B cell (primary cell): ENCODE data around the gene CDC42BPB. TPM values are rescaled to one million over a fixed set of nuclear protein-coding genes. Genes with fewer than 3 reads are reported as not detected.

Experiments
- ATAC-seq: fragments of 200-7000 bp; cut with Tn5 transposase; one replicate; pipeline ENCODE4 v1.10.0; 2021; ENCODE audit warnings: low read depth, mild to moderate bottlenecking, moderate number of reproducible peaks, moderate library complexity
- CTCF ChIA-PET: fragments of 350-600 bp; sonication (Branson Sonifier 250); formaldehyde crosslinking; loops from one replicate; lab custom pipeline; 2021; ENCODE audit warnings: antibody characterized with exemption, inconsistent platforms; lab: Charles Lee
- POLR2A ChIA-PET: fragments of 350-600 bp; sonication (Branson Sonifier 250); formaldehyde crosslinking; loops from one replicate; lab custom pipeline; 2021; ENCODE audit warnings: antibody characterized with exemption; lab: Charles Lee
- DNase-seq: peaks from one replicate; pipeline ENCODE4 v3.0.0; 2013
- H2AFZ ChIP-seq: 2 replicates; pipeline ENCODE4 v1.6.1; 2012; ENCODE audit warnings: mild to moderate bottlenecking, low read depth, low read length; ENCODE audit not compliant: insufficient read depth, poor library complexity, severe bottlenecking
- H3K27ac ChIP-seq, 2 donors: 1 replicate in 1 of 2; 2 replicates in 1 of 2; pipeline ENCODE4 v1.5.1; 2012 to 2013; ENCODE audit warnings: low read length in 2 of 2, mild to moderate bottlenecking in 2 of 2, moderate library complexity in 1 of 2
- H3K27me3 ChIP-seq, 4 experiments: fragments of 200-600 bp in 1 of 4; sonication (generic) in 1 of 4; replicated peaks in 1 of 4; 1 replicate in 2 of 4; 2 replicates in 2 of 4; pipeline versions ENCODE4 v1.6.1 to v1.7.0; 2013 to 2016; ENCODE audit warnings: low read length in 3 of 4, mild to moderate bottlenecking in 2 of 4, mixed read lengths in 1 of 4, moderate library complexity in 1 of 4; ENCODE audit not compliant: insufficient read depth in 4 of 4, control insufficient read depth in 3 of 4; ENCODE audit errors: control extremely low read depth in 1 of 4
- H3K36me3 ChIP-seq, 2 experiments: replicated peaks in 1 of 2; 1 replicate in 1 of 2; 2 replicates in 1 of 2; pipeline versions ENCODE4 v1.6.1 to v1.7.1; 2013; ENCODE audit warnings: low read length in 1 of 2; ENCODE audit not compliant: insufficient read depth in 2 of 2, control insufficient read depth in 1 of 2; ENCODE audit errors: control extremely low read depth in 1 of 2, extremely low read depth in 1 of 2
- H3K4me1 ChIP-seq, 2 donors: fragments of 200-600 bp in 1 of 2; sonication (generic) in 1 of 2; 1 replicate in 1 of 2; 2 replicates in 1 of 2; pipeline versions ENCODE4 v1.5.1 to v1.6.1; 2013 to 2017; ENCODE audit warnings: low read length in 2 of 2; ENCODE audit not compliant: control insufficient read depth in 2 of 2, insufficient read depth in 2 of 2
- H3K4me2 ChIP-seq: replicated peaks from 2 replicates; pipeline ENCODE3; 2012; ENCODE audit warnings: mild to moderate bottlenecking, low read depth, low read length; ENCODE audit not compliant: poor library complexity, severe bottlenecking
- H3K4me3 ChIP-seq, 5 experiments: fragments of 200-600 bp in 1 of 5; sonication (generic) in 1 of 5; 1 replicate in 3 of 5; 2 replicates in 2 of 5; pipeline versions ENCODE4 v1.5.1 to v1.7.0; 2011 to 2016; ENCODE audit warnings: low read length in 4 of 5, mild to moderate bottlenecking in 4 of 5, low read depth in 2 of 5, control low read depth in 1 of 5, moderate library complexity in 1 of 5; ENCODE audit not compliant: insufficient read depth in 1 of 5; ENCODE audit errors: control extremely low read depth in 1 of 5, extremely low read depth in 1 of 5
- H3K79me2 ChIP-seq: fragments of 200-600 bp; sonication (generic); one replicate; pipeline ENCODE4 v1.6.0; 2016; ENCODE audit warnings: low read length; ENCODE audit not compliant: control insufficient read depth, insufficient read depth
- H3K9ac ChIP-seq: fragments of 200-600 bp; sonication (generic); 2 replicates; pipeline ENCODE4 v1.6.1; 2017; ENCODE audit warnings: mild to moderate bottlenecking, low read length, moderate library complexity
- H3K9me3 ChIP-seq, 3 donors: one replicate each; pipeline versions ENCODE4 v1.6.1 to v1.7.1; 2013; ENCODE audit warnings: low read length in 2 of 3; ENCODE audit not compliant: control insufficient read depth in 2 of 3, insufficient read depth in 1 of 3; ENCODE audit errors: control extremely low read depth in 1 of 3
- H4K20me1 ChIP-seq: 2 replicates; pipeline ENCODE4 v1.6.0; 2012; ENCODE audit warnings: mild to moderate bottlenecking, low read length; ENCODE audit not compliant: insufficient read depth, control insufficient read depth, poor library complexity, severe bottlenecking
- H3K27ac Mint-ChIP-seq: one replicate; pipeline ENCODE4 v1.8.0; 2021; ENCODE audit warnings: mixed read lengths
- H3K27me3 Mint-ChIP-seq: one replicate; pipeline ENCODE4 v1.8.0; 2021; ENCODE audit warnings: mixed read lengths
- H3K4me1 Mint-ChIP-seq: one replicate; pipeline ENCODE4 v1.8.0; 2021; ENCODE audit warnings: mixed read lengths
- H3K4me3 Mint-ChIP-seq: one replicate; pipeline ENCODE4 v1.8.0; 2021; ENCODE audit warnings: mixed read lengths
- H3K9me3 Mint-ChIP-seq: one replicate; pipeline ENCODE4 v1.8.0; 2022; ENCODE audit warnings: mixed read lengths; ENCODE audit not compliant: insufficient read depth
- EZH2 ChIP-seq: IDR thresholded peaks from 2 replicates; pipeline ENCODE4 v1.6.1; 2012; ENCODE audit warnings: borderline replicate concordance, low read depth, mild to moderate bottlenecking, moderate library complexity, low read length; ENCODE audit not compliant: insufficient read depth, poor library complexity, severe bottlenecking
- WGBS: methylation state at CpG from one replicate; pipeline ENCODE4 v1.1.5; 2013; ENCODE audit warnings: missing lambda C conversion rate; ENCODE audit not compliant: insufficient coverage; 5-methylcytosine and 5-hydroxymethylcytosine counted together
- intact Hi-C: fragments of 100-400 bp; cut with micrococcal nuclease; formaldehyde crosslinking; loops from one replicate; pipeline ENCODE4 v1.10.0; 2022
- polyA plus RNA-seq: library from polyadenylated mRNA; depleted of rRNA; stranded (reverse); fragments of >200 nt; gene quantifications from 2 replicates; pipeline ENCODE4 v1.2.3, GENCODE V29; 2012
- total RNA-seq, 2 donors: library from RNA; stranded (reverse); fragments of 120-200 nt in 1 of 2; gene quantifications; 1 replicate in 1 of 2; 2 replicates in 1 of 2; pipeline versions ENCODE4 v1.2.3 to v1.2.4, GENCODE V29; 2013 to 2022
- TF ChIP-seq, protein P1 (sequence below): fragments of 200-600 bp; IDR thresholded peaks from one replicate; pipeline ENCODE4 v1.8.0; 2022; ENCODE audit warnings: antibody characterized with exemption, mild to moderate bottlenecking

Gene CDC42BPB
- total and polyA plus RNA-seq, 2 donors (not counting 1 experiment from before 2014, with no cell fraction given): 23.9 to 52.5 TPM

DNA sequence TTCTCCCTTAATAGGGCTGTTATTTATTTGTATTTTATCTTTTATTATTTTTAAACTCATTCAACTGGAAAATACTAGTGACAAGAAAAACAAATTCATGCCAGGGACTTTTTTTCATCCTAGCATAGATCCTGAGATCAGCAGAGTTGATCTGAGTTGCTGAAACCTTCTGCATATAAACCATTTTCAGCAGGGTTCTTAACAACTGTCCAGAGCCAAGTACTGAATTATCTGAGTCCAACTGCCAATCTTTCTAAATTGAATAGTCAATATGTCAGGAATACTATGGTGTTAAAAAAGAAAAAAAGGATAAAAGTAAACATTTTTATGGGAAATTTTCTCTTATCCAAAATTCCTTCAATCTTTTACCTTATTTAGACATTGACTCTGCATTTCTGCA is 28.6 kb downstream of the CDC42BPB start:
- peaks cover 7 to 11% of the 10 kb centered on the region in 2 donors for H3K4me1 ChIP-seq
- H3K4me2 ChIP-seq: no peak overlapping the region
- ATAC-seq (no peak), DNase-seq (no peak)
- H3K4me1 Mint-ChIP-seq: peaks cover 26% of the 10 kb centered on the region
- intact Hi-C loops: no loop called here
- H3K36me3 ChIP-seq: no peaks in the 10 kb centered on the region
- H3K27ac Mint-ChIP-seq: no peak overlapping the region
- H3K27ac ChIP-seq: no peak overlapping the region
- H3K79me2 ChIP-seq: peaks cover 29% of the 10 kb centered on the region
- H3K27me3 Mint-ChIP-seq: no peaks in the 10 kb centered on the region
- ChIA-PET CTCF (no interaction called here), POLR2A (no interaction called here)
- no peak overlapping the region for H3K4me3 Mint-ChIP-seq
- H3K27me3 ChIP-seq: no peaks in the 10 kb centered on the region
- no peaks in the 10 kb centered on the region for H3K9me3 Mint-ChIP-seq
- no peak overlapping the region for H3K4me3 ChIP-seq
- peaks cover 4% of the 10 kb centered on the region for H4K20me1 ChIP-seq
- H3K9me3 ChIP-seq: peaks cover 0 to 2% (median 0%) of the 10 kb centered on the region in 3 donors
- TF ChIP-seq, protein P1, sequence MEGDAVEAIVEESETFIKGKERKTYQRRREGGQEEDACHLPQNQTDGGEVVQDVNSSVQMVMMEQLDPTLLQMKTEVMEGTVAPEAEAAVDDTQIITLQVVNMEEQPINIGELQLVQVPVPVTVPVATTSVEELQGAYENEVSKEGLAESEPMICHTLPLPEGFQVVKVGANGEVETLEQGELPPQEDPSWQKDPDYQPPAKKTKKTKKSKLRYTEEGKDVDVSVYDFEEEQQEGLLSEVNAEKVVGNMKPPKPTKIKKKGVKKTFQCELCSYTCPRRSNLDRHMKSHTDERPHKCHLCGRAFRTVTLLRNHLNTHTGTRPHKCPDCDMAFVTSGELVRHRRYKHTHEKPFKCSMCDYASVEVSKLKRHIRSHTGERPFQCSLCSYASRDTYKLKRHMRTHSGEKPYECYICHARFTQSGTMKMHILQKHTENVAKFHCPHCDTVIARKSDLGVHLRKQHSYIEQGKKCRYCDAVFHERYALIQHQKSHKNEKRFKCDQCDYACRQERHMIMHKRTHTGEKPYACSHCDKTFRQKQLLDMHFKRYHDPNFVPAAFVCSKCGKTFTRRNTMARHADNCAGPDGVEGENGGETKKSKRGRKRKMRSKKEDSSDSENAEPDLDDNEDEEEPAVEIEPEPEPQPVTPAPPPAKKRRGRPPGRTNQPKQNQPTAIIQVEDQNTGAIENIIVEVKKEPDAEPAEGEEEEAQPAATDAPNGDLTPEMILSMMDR: no peak
- no peak for TF ChIP-seq EZH2
- no peak overlapping the region for H3K9ac ChIP-seq
- H2AFZ ChIP-seq: no peak overlapping the region

DNA sequence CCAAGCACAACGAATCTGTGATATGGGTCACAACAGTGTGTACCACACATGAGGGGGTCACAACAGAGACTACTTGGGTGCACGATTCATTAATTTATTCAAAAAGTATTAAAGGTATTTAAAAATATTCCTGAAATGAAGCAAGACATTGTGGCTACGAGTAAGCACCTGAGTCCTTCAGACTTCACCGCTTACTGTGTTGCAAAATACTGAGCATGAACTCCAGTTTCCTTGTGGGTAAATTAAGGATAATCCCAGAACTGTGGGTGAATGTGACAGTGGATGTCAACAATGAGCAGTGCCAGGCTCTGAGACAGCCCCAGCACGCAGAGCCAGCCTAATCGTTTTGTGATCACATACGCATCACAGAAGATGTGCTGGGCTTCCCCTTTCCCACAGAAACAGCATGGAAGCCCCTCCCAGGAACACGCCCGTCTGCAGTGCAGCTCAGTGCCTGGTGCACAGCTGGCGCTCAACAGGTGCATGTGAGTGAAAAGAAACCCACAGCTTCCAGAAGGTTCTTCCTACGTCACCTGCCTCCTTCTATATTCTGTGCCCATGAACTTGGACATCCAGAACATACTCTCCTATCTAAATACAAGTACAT is 29.1 kb downstream of the CDC42BPB start:
- Mint-ChIP-seq H3K27ac (no peak overlapping the region), H3K9me3 (no peaks in the 10 kb centered on the region), H3K4me3 (no peak overlapping the region), H3K4me1 (peaks cover 23% of the 10 kb centered on the region), H3K27me3 (no peaks in the 10 kb centered on the region)
- Histone ChIP-seq H3K79me2 (peaks cover 32% of the 10 kb centered on the region), H3K9ac (no peak overlapping the region), H3K4me2 (no peak overlapping the region), H3K4me3 (no peak overlapping the region), H2AFZ (no peak overlapping the region), H3K27me3 (no peaks in the 10 kb centered on the region), H3K27ac (no peak overlapping the region), H3K9me3 (peaks cover 0 to 2% (median 0%) of the 10 kb centered on the region in 3 donors), H3K4me1 (peaks cover 6 to 9% of the 10 kb centered on the region in 2 donors), H3K36me3 (no peaks in the 10 kb centered on the region), H4K20me1 (peaks cover 4% of the 10 kb centered on the region)
- POLR2A ChIA-PET: no interaction called here
- TF ChIP-seq, protein P1: no peak
- TF ChIP-seq EZH2: no peak
- WGBS: 68% methylated on average over 8 of the region's 11 CpGs
- ATAC-seq (peak; percentile 58), DNase-seq (peak; percentile 25)
- intact Hi-C loops: no loop called here
- CTCF ChIA-PET: no interaction called here
